Thyroid gland (tissue), 4 donors: Measurements from ENCODE around the gene CATSPER4. TPM values are rescaled to one million over a fixed set of nuclear protein-coding genes. Genes with fewer than 3 reads are reported as not detected.

Experiments
- DNase-seq, 2 donors: peaks; one replicate each; pipeline ENCODE4 v3.0.0-alpha.2; 2019
- H3K27ac ChIP-seq, 3 donors: fragments of 200-600 bp; sonication (generic); 1 replicate in 2 of 3; 2 replicates in 1 of 3; pipeline ENCODE4 v1.5.1; 2016 to 2019; ENCODE audit warnings: mild to moderate bottlenecking in 1 of 3, moderate library complexity in 1 of 3
- H3K27me3 ChIP-seq: fragments of 200-600 bp; sonication (generic); one replicate; pipeline ENCODE4 v1.5.1; 2019
- H3K36me3 ChIP-seq, 2 donors: fragments of 200-600 bp; sonication (generic); one replicate each; pipeline ENCODE4 v1.5.1; 2016 to 2019
- H3K4me1 ChIP-seq, 2 donors: fragments of 200-600 bp; sonication (generic); one replicate each; pipeline ENCODE4 v1.5.1; 2017 to 2019
- H3K4me3 ChIP-seq, 3 donors: fragments of 200-600 bp; sonication (generic); replicated peaks in 1 of 3; 1 replicate in 2 of 3; 2 replicates in 1 of 3; pipeline ENCODE4 v1.5.1; 2016; ENCODE audit warnings: mild to moderate bottlenecking in 1 of 3
- H3K9me3 ChIP-seq: fragments of 200-600 bp; sonication (generic); one replicate; pipeline ENCODE4 v1.5.1; 2017
- POLR2A ChIP-seq, 2 donors: fragments of 450-650 bp; IDR thresholded peaks; one replicate each; pipeline ENCODE4 v1.6.1; 2017; ENCODE audit warnings: antibody characterized with exemption in 2 of 2, mild to moderate bottlenecking in 2 of 2, moderate library complexity in 1 of 2
- WGBS, 2 donors: methylation state at CpG; one replicate each; pipeline ENCODE4 v1.1.5; 2017; 5-methylcytosine and 5-hydroxymethylcytosine counted together
- intact Hi-C: fragments of 100-400 bp; cut with DNase I; formaldehyde crosslinking; loops from one replicate; pipeline ENCODE4 v1.15.1; 2023
- total RNA-seq, 4 donors: library from RNA; depleted of rRNA; stranded (reverse); fragments of >200 nt; gene quantifications; one replicate each; pipeline ENCODE4 v1.2.3, GENCODE V29; 2016
- TF ChIP-seq, protein P1 (sequence below), 6 experiments: fragments of 200-600 bp in 3 of 6; fragments of 450-650 bp in 3 of 6; sonication (generic) in 3 of 6; IDR thresholded peaks; one replicate each; pipeline ENCODE4 v1.5.1; 2016 to 2019; ENCODE audit warnings: antibody characterized with exemption in 6 of 6, mild to moderate bottlenecking in 2 of 6, inconsistent platforms in 1 of 6, moderate library complexity in 1 of 6

The CATSPER4 gene
- total RNA-seq, 4 donors from 2014 or later, result not detected

- intact Hi-C loops, result no loop called here
- H3K9me3 ChIP-seq, result no peaks in the 10 kb centered on the region
Observed at GRCh38 chr1:26212726-26213125, 22.3 kb downstream of the CATSPER4 start.

DNA sequence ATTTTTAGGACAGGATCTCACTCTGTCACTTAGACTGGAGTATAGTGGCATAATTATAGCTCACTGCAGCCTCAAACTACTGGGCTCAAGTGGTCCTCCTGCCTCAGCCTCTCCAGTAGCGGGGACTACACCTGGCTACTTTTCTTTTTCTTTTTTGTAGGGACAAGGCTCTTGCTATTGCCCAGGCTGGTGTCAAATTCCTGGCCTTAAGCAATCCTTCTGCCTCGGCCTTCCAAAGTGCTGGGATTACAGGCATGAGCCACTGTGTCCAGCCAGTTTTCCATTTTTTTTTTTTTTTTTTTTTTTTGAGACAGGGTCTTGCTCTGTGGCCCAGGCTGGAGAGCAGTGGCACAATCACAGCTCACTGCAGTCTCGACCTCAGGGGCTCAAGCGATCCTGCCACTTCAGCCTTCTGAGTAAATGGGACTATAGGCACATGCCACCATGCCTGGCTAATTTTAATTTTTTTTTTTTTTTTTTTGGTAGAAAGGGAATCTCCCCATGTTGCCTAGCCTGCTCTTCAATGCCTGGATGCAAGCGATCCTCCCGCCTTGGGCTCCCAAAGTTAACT lies 23.0 kb downstream of the CATSPER4 start:
- Histone ChIP-seq H3K4me3 (no peak overlapping the region), H3K27me3 (no peaks in the 10 kb centered on the region), H3K9me3 (no peaks in the 10 kb centered on the region), H3K36me3 (no peaks in the 10 kb centered on the region), H3K4me1 (peaks cover 5 to 10% of the 10 kb centered on the region in 2 donors), H3K27ac (no peak overlapping the region)
- 84 to 85% methylated on average over 6 of the region's 6 CpGs for WGBS, 2 donors
- intact Hi-C loops, result no loop called here
- TF ChIP-seq, protein P1, sequence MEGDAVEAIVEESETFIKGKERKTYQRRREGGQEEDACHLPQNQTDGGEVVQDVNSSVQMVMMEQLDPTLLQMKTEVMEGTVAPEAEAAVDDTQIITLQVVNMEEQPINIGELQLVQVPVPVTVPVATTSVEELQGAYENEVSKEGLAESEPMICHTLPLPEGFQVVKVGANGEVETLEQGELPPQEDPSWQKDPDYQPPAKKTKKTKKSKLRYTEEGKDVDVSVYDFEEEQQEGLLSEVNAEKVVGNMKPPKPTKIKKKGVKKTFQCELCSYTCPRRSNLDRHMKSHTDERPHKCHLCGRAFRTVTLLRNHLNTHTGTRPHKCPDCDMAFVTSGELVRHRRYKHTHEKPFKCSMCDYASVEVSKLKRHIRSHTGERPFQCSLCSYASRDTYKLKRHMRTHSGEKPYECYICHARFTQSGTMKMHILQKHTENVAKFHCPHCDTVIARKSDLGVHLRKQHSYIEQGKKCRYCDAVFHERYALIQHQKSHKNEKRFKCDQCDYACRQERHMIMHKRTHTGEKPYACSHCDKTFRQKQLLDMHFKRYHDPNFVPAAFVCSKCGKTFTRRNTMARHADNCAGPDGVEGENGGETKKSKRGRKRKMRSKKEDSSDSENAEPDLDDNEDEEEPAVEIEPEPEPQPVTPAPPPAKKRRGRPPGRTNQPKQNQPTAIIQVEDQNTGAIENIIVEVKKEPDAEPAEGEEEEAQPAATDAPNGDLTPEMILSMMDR (IDR thresholded peaks at IDR 0.05), result no peak
- no peak for TF ChIP-seq POLR2A (IDR thresholded peaks at IDR 0.05)
- DNase-seq, result peak in 1 of 2 donors; percentile 8

More at GRCh38 chr1:26212726-26213125, 22.3 kb downstream of the CATSPER4 start:
- Histone ChIP-seq H3K36me3 (no peaks in the 10 kb centered on the region), H3K27me3 (no peaks in the 10 kb centered on the region), H3K4me3 (no peak overlapping the region), H3K27ac (no peak overlapping the region), H3K4me1 (peaks cover 3 to 10% of the 10 kb centered on the region in 2 donors)
- DNase-seq, result no peak
- WGBS, 2 donors, result 91 to 92% methylated on average over 5 of the region's 5 CpGs
- TF ChIP-seq, protein P1 (IDR thresholded peaks at IDR 0.05), result no peak
- no peak for TF ChIP-seq POLR2A (IDR thresholded peaks at IDR 0.05)

DNA sequence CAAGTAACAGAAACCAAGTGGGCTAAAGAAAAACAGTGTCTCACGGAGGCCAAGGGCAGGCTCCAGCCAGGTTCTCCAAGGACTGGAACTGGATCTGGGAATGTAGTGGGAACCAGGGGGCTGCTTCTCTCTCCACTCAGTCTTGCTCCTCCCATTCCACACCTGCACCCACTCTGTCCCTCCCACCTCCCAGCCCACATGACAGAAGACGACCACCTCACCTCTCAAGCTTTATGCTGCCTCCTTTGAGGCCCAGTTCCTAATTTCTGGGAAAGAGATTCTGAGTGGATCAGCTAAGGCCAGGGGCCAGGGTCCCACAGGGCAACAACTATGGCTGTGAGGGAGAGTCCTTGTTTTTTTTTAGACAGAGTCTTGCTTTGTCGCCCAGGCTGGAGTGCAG lies 24.8 kb downstream of the CATSPER4 start:
- H3K27ac ChIP-seq, result peak overlapping the region; percentile 17 to 63 (median 34)
- WGBS, 2 donors, result 43 to 49% methylated on average over 3 of the region's 3 CpGs
- H3K27me3 ChIP-seq, result no peaks in the 10 kb centered on the region
- no peaks in the 10 kb centered on the region for H3K36me3 ChIP-seq
- intact Hi-C loops, result no loop called here
- TF ChIP-seq POLR2A (IDR thresholded peaks at IDR 0.05), result no peak
- TF ChIP-seq, protein P1 (IDR thresholded peaks at IDR 0.05), result no peak
- no peaks in the 10 kb centered on the region for H3K9me3 ChIP-seq
- peaks cover 12 to 16% of the 10 kb centered on the region in 2 donors for H3K4me1 ChIP-seq
- DNase-seq, result no peak
- H3K4me3 ChIP-seq, result no peak overlapping the region

DNA sequence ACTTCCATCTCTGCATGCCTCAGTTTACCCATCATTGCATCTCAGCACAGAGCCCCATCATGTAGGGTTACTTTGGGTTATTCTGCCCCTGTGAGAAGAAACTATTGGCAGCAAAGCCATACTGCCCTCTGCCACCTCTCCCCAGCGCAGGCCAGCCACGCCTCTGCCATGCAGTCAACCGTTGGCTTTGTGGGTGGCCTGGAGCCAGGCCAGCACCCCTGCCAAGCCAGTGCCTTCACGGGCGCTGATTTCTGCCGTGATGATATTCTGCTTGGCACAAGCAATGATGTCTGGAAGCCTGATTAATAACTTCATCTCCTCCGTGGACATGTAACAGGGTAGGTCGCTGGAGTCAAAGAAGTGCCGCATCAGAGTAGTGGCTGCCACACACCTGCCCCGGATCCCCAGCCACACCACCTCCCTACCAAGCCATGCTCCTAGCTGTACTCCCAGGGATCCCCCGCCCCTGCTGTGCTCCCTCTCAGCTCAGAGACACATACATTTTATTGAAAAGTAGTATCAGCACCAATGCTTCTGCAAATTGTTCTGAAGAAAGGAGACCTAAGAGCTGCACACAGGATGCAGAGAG lies 28.6 kb downstream of the CATSPER4 start:
- TF ChIP-seq, protein P1 (IDR thresholded peaks at IDR 0.05), result no peak
- TF ChIP-seq POLR2A (IDR thresholded peaks at IDR 0.05), result no peak
- H3K4me1 ChIP-seq, result peaks cover 12 to 24% of the 10 kb centered on the region in 2 donors
- intact Hi-C loops, result no loop called here
- H3K9me3 ChIP-seq, result no peaks in the 10 kb centered on the region
- peak overlapping the region; percentile 7 to 27 (median 23) for H3K27ac ChIP-seq
- peak; percentile 96 to 97 for DNase-seq
- no peaks in the 10 kb centered on the region for H3K36me3 ChIP-seq
- WGBS, 2 donors, result 10 to 36% methylated on average over 6 to 10 of the region's 11 CpGs
- no peak overlapping the region for H3K4me3 ChIP-seq
- H3K27me3 ChIP-seq, result no peaks in the 10 kb centered on the region

- Histone ChIP-seq H3K4me3 (no peak overlapping the region), H3K9me3 (no peaks in the 10 kb centered on the region), H3K4me1 (peaks cover 13 to 19% of the 10 kb centered on the region in 2 donors), H3K36me3 (no peaks in the 10 kb centered on the region), H3K27ac (no peak overlapping the region), H3K27me3 (no peaks in the 10 kb centered on the region)
- intact Hi-C loops, result no loop called here
- 82 to 83% methylated on average over 26 to 27 of the region's 27 CpGs for WGBS, 2 donors
- TF ChIP-seq POLR2A (IDR thresholded peaks at IDR 0.05), result no peak
- no peak for DNase-seq
Observed at GRCh38 chr1:26220199-26220912, 30.0 kb downstream of the CATSPER4 start.
